ENCODE data around the gene ZBTB9.

DNA sequence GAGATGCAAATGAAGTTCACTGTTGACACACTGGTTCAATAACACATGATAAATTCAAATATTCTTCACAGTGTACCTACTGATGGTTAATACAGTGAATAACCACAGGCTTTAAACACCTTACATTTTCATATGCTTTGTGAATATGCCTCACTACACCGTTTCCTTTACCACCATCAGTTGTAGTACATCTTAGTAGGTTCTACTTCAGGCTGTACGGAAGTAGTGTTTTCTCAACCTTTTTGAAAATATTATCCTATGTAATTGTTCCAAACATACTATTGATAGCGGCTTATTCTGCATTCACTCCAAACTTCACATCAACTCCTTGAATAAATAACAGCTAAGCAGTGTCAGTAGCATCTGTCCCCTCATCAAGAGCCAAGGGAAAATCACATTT is 15.3 kb downstream of the ZBTB9 start:
- TF ChIP-seq, protein P1, sequence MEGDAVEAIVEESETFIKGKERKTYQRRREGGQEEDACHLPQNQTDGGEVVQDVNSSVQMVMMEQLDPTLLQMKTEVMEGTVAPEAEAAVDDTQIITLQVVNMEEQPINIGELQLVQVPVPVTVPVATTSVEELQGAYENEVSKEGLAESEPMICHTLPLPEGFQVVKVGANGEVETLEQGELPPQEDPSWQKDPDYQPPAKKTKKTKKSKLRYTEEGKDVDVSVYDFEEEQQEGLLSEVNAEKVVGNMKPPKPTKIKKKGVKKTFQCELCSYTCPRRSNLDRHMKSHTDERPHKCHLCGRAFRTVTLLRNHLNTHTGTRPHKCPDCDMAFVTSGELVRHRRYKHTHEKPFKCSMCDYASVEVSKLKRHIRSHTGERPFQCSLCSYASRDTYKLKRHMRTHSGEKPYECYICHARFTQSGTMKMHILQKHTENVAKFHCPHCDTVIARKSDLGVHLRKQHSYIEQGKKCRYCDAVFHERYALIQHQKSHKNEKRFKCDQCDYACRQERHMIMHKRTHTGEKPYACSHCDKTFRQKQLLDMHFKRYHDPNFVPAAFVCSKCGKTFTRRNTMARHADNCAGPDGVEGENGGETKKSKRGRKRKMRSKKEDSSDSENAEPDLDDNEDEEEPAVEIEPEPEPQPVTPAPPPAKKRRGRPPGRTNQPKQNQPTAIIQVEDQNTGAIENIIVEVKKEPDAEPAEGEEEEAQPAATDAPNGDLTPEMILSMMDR (IDR thresholded peaks at IDR 0.05), result no peak
- TF ChIP-seq POLR2A (IDR thresholded peaks at IDR 0.05) (no peak), POLR2AphosphoS5 (IDR thresholded peaks at IDR 0.05) (no peak)

All from gastroesophageal sphincter (tissue), 3 donors.